ENCODE measurements around the gene CYB561D2. TPM values are rescaled to one million over a fixed set of nuclear protein-coding genes. Genes with fewer than 3 reads are reported as not detected.
A peak's percentile ranks its signal among the peaks of the same experiment; 100 is the strongest.

Gene CYB561D2
- total RNA-seq, 2 donors from 2014 or later = 30.9 to 46.2 TPM

GRCh38 chr3:50388016-50388719 is 37.5 kb downstream of the CYB561D2 start:
- H3K27ac ChIP-seq = no peak overlapping the region
- no peak for DNase-seq
- intact Hi-C loops (cut with DNase I) = no loop called here

GRCh38 chr3:50388720-50389413 is 38.2 kb downstream of the CYB561D2 start:
- DNase-seq = no peak
- TF ChIP-seq CTCF (IDR thresholded peaks at IDR 0.05) = no peak
- no peaks in the 10 kb centered on the region for H3K9me3 ChIP-seq
- no peak overlapping the region for H3K4me3 ChIP-seq
- H3K27me3 ChIP-seq = no peaks in the 10 kb centered on the region
- intact Hi-C loops (cut with DNase I) = no loop called here
- H3K36me3 ChIP-seq = no peaks in the 10 kb centered on the region
- H3K4me1 ChIP-seq = peaks cover 4% of the 10 kb centered on the region
- no peak overlapping the region for H3K27ac ChIP-seq
- H3K9ac ChIP-seq (ENCODE audit: low read depth in 2 of 2, low read length in 2 of 2) = no peak overlapping the region

More at GRCh38 chr3:50388016-50388719, 37.5 kb downstream of the CYB561D2 start:
- Histone ChIP-seq H3K9ac (ENCODE audit: low read depth in 2 of 2, low read length in 2 of 2) (no peak overlapping the region), H3K36me3 (no peaks in the 10 kb centered on the region), H3K4me3 (no peak overlapping the region), H3K27me3 (no peaks in the 10 kb centered on the region), H3K4me1 (peaks cover 4% of the 10 kb centered on the region), H3K9me3 (no peaks in the 10 kb centered on the region)
- TF ChIP-seq CTCF (IDR thresholded peaks at IDR 0.05) = no peak

GRCh38 chr3:50389414-50389767 is 38.7 kb downstream of the CYB561D2 start:
- no peaks in the 10 kb centered on the region for H3K27me3 ChIP-seq
- no peak for DNase-seq
- no peaks in the 10 kb centered on the region for H3K36me3 ChIP-seq
- intact Hi-C loops (cut with DNase I) = no loop called here
- H3K9ac ChIP-seq (ENCODE audit: low read depth in 2 of 2, low read length in 2 of 2) = no peak overlapping the region
- no peaks in the 10 kb centered on the region for H3K9me3 ChIP-seq
- peaks cover 4% of the 10 kb centered on the region for H3K4me1 ChIP-seq
- H3K27ac ChIP-seq = no peak overlapping the region
- TF ChIP-seq CTCF (IDR thresholded peaks at IDR 0.05) = no peak
- H3K4me3 ChIP-seq = no peak overlapping the region

- TF ChIP-seq CTCF (IDR thresholded peaks at IDR 0.05) = no peak
- peak; percentile 37 for DNase-seq
- intact Hi-C loops (cut with DNase I) = no loop called here
- Histone ChIP-seq H3K27ac (no peak overlapping the region), H3K36me3 (no peaks in the 10 kb centered on the region), H3K9ac (ENCODE audit: low read depth in 2 of 2, low read length in 2 of 2) (no peak overlapping the region), H3K9me3 (no peaks in the 10 kb centered on the region), H3K4me3 (no peak overlapping the region), H3K27me3 (no peaks in the 10 kb centered on the region), H3K4me1 (peaks cover 4% of the 10 kb centered on the region)
Measured at GRCh38 chr3:50390508-50391224, 40.0 kb downstream of the CYB561D2 start.

GRCh38 chr3:50392101-50392715 is 41.5 kb downstream of the CYB561D2 start:
- Histone ChIP-seq H3K4me3 (no peak overlapping the region), H3K9ac (ENCODE audit: low read depth in 2 of 2, low read length in 2 of 2) (no peak overlapping the region), H3K4me1 (peaks cover 4% of the 10 kb centered on the region), H3K27ac (no peak overlapping the region), H3K36me3 (no peaks in the 10 kb centered on the region), H3K27me3 (no peaks in the 10 kb centered on the region), H3K9me3 (no peaks in the 10 kb centered on the region)
- intact Hi-C loops (cut with DNase I) = no loop called here
- no peak for DNase-seq
- no peak for TF ChIP-seq CTCF (IDR thresholded peaks at IDR 0.05)
